Activated CD8-positive, alpha-beta memory T cell treated with anti-CD3 and anti-CD28 coated beads, Interleukin-2, amount 10 ng/mL, durations not matched to agents 7 days and 5 days (primary cell): ENCODE measurements around the gene NPTX2. TPM values are rescaled to one million over a fixed set of nuclear protein-coding genes. Genes with fewer than 3 reads are reported as not detected.

Experiments
- ATAC-seq: fragments of 150-1000 bp; cut with Tn5 transposase; one replicate; pipeline ENCODE4 v1.10.0; 2021; ENCODE audit warnings: moderate library complexity
- CTCF ChIA-PET: fragments of 350-600 bp; sonication (Branson Sonifier 250); formaldehyde crosslinking; loops from one replicate; lab custom pipeline; 2021; ENCODE audit warnings: antibody characterized with exemption; lab: Charles Lee
- DNase-seq: peaks from one replicate; pipeline ENCODE4 v3.0.0-alpha.2; 2020
- H3K27ac Mint-ChIP-seq: one replicate; pipeline ENCODE4 v1.8.0; 2021; ENCODE audit warnings: mild to moderate bottlenecking, mixed read lengths
- H3K27me3 Mint-ChIP-seq: one replicate; pipeline ENCODE4 v1.8.0; 2021; ENCODE audit warnings: mixed read lengths
- H3K36me3 Mint-ChIP-seq: one replicate; pipeline ENCODE4 v1.8.0; 2021; ENCODE audit warnings: mild to moderate bottlenecking, mixed read lengths
- H3K4me1 Mint-ChIP-seq: one replicate; pipeline ENCODE4 v1.8.0; 2021; ENCODE audit warnings: mixed read lengths
- H3K4me3 Mint-ChIP-seq: one replicate; pipeline ENCODE4 v1.8.0; 2021; ENCODE audit warnings: mild to moderate bottlenecking, moderate library complexity, mixed read lengths
- H3K9me3 Mint-ChIP-seq: one replicate; pipeline ENCODE4 v1.8.0; 2022; ENCODE audit warnings: low read depth, mixed read lengths
- total RNA-seq, 2 experiments: library from RNA; stranded (reverse); gene quantifications; one replicate each; pipeline ENCODE4 v1.2.3, GENCODE V29; 2021

NPTX2 gene
- total RNA-seq, 2 experiments from 2014 or later = not detected

DNA sequence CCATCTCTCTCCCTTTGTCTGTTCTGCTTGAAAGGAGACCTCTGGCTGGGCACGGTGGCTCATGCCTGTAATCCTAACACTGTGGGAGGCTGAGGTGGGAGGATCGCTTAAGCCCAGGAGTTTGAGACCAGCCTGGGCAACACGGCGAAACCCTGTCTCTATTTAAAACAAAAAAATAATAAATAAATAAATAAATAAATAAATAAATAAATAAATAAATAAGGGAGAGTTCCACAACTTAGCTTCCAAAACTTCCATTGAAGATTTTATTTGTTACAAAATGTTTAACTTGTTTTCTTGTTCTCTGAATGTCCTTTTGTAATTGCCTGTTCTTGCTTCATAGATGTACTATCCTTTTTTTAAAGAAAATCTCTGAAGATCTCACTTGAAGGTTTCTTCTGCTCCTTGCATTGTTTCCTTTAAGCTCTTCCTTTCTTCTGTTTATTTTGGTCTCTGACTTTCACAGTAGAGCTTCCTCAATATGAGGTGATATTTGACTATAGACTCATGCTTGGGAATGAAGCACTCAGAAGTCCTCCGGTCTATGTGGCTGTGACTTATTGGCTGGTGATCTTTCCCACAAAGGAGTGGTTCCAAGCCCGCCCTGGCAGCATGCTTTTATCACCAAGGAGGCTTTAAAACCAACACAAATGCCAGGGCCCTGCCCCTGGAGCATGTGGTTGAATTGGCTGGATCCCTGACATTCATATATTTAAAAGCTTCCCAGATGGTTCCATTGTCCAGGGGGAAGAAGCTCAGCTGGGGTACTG is 18.1 kb upstream of the NPTX2 start:
- no peaks in the 10 kb centered on the region for H3K27me3 Mint-ChIP-seq
- no peak for ATAC-seq
- no peaks in the 10 kb centered on the region for H3K9me3 Mint-ChIP-seq
- H3K36me3 Mint-ChIP-seq = no peaks in the 10 kb centered on the region
- no peaks in the 10 kb centered on the region for H3K4me1 Mint-ChIP-seq
- no peak overlapping the region for H3K27ac Mint-ChIP-seq
- CTCF ChIA-PET = no interaction called here
- H3K4me3 Mint-ChIP-seq = no peak overlapping the region
- no peak for DNase-seq

DNA sequence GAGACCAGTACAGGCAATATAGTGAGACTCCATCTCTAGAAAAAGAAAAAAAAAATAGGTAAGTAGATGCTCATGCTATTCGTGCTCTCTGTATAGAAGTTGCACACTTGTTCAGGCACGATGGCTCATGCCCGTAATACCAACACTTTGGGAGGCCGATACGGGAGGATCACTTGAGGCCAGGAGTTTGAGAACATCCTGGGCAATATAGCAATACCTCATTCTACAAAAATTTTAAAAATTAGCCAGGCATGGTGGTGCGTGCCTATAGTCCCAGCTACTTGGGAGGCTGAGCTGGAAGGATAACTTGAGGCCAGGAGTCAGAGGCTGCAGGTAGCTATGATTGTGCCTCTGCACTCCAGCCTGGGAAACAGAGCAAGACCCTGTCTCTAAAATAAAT is 17.2 kb upstream of the NPTX2 start:
- no peaks in the 10 kb centered on the region for H3K27me3 Mint-ChIP-seq
- H3K4me1 Mint-ChIP-seq = no peaks in the 10 kb centered on the region
- ATAC-seq (no peak), DNase-seq (no peak)
- no peak overlapping the region for H3K4me3 Mint-ChIP-seq
- no peak overlapping the region for H3K27ac Mint-ChIP-seq
- CTCF ChIA-PET = no interaction called here
- H3K36me3 Mint-ChIP-seq = no peaks in the 10 kb centered on the region
- no peaks in the 10 kb centered on the region for H3K9me3 Mint-ChIP-seq

DNA sequence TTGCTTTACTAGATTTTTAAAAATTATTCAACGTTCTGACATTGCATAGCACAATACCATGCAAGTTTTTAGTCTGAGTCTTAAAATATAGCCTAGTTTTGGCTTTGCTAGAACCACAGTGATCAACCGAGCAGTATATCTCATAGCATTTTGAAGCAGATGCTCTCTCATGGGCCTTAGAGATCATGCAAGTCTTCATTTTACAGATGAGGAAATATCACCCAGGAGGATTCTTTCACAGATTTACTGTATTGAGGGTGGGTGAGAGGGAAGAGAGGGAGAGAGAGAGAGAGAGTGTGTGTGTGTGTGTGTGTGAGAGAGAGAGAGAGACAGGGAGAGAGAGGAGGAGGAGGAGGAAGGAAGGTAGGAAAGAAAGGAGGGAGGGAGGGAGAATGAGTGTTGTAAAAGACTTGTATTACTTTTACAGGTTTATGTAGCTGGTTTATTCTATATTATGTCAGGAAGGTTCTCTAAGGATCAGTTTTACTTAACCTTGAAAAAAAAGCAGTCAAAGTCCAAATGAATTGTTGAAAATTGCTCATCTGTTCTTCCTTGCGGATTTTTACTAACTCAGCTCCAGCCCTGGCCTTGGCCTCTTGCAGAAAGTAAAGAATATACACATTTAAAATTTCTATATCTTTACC is 14.2 kb upstream of the NPTX2 start:
- ATAC-seq (no peak), DNase-seq (no peak)
- no peaks in the 10 kb centered on the region for H3K36me3 Mint-ChIP-seq
- CTCF ChIA-PET = no interaction called here
- H3K4me3 Mint-ChIP-seq = no peak overlapping the region
- H3K27ac Mint-ChIP-seq = no peak overlapping the region
- H3K4me1 Mint-ChIP-seq = no peaks in the 10 kb centered on the region
- H3K9me3 Mint-ChIP-seq = no peaks in the 10 kb centered on the region
- H3K27me3 Mint-ChIP-seq = no peaks in the 10 kb centered on the region

DNA sequence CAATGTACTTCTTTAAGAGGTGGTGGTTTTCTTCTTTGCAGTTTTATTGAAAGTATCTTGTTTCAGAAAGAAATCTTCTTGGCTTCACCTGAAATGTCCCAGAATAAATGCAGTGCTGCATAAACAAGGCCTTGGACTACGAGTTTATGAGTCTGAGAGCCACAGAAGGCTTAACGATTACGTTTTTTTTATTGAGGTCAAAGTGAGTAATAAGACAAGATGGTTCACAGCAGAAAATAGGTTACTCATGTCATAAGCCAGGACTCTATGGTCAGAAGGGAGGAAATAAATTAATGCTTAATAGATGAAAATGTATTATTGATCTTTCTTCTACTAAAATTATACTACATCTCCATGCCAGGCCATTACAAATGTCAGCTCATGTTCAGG is 13.7 kb upstream of the NPTX2 start:
- Mint-ChIP-seq H3K4me1 (no peaks in the 10 kb centered on the region), H3K36me3 (no peaks in the 10 kb centered on the region), H3K4me3 (no peak overlapping the region), H3K9me3 (no peaks in the 10 kb centered on the region), H3K27ac (no peak overlapping the region), H3K27me3 (no peaks in the 10 kb centered on the region)
- CTCF ChIA-PET = no interaction called here
- DNase-seq = no peak
- ATAC-seq = no peak

DNA sequence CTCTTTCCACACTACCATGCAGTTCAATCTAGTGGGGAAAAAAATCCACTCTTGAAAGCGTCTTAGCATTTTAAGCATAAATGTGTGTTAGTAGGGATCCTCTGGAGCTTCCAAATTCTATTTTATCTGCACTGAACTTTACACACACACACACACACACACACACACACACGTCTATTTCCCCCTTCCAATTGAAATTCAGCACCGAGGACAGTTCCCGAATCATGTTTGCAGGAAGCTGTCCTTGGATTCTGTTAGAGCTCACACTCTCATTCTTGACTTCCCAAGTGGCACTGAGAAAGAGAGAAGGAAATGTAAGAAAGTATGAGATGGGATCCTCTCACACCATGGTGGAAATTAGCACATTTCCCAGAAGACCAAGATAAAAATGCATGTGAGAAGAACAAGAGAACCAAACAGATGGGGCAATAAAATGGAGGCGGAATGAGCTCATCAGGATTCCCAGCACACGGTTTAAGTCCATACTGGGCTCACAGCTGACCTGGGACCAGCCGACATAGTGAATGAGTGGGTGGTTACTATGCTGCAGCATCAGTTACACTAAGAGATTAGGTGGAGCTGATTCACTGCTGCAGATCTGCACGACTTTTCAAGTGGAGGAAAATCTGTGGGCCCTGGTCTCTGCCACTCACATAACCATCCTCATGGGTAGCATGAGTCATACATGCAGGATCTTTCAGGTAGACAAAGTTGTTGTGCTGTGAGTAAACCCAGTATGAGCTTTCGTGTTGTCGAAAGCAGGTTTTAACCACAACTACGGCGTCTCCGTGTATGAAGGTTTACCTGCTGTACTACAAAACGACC is 3.3 kb upstream of the NPTX2 start:
- no peak overlapping the region for H3K27ac Mint-ChIP-seq
- CTCF ChIA-PET = no interaction called here

DNA sequence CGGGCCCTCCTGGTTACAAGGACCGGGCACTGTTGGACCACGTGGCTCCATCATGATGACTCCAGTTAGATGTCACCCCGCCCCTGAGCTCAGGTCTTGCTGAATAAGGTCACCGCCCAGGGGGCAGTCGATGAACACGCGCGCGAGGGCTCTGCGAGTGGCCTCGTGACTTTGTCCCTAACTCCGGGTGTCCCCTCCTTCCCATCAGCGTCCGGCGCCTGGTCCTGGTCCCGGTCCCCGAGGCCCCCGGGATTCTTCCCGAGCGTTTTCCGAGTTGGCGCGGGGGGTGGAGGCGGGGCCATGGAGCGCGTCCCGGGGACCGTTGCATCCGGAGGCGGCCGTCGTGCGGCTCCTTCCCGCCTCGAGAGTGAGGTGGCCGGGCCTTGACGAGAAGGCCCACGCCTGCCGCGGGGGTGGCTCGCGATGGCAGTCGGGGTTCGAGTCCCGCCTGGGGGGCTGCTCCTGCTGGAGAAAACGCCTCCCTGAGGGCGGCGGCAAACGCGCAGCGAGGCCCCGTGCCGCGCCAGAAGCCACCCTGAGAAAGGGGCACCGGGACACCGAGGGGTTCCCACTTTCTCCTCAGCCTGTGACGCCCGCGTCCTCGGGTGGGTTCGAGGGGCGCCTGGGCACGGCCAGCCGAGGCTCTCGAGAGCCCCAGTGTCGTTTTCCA is 569 bp upstream of the NPTX2 start:
- no peaks in the 10 kb centered on the region for H3K9me3 Mint-ChIP-seq
- peaks cover 2% of the 10 kb centered on the region for H3K4me1 Mint-ChIP-seq
- H3K36me3 Mint-ChIP-seq = peaks cover 1% of the 10 kb centered on the region
- no peak overlapping the region for H3K4me3 Mint-ChIP-seq
- ATAC-seq (no peak), DNase-seq (no peak)
- H3K27me3 Mint-ChIP-seq = peaks cover 45% of the 10 kb centered on the region
- CTCF ChIA-PET = no interaction called here
- H3K27ac Mint-ChIP-seq = no peak overlapping the region

More for the DNA sequence above, 3.3 kb upstream of the NPTX2 start:
- Mint-ChIP-seq H3K4me1 (no peaks in the 10 kb centered on the region), H3K9me3 (no peaks in the 10 kb centered on the region), H3K4me3 (no peak overlapping the region), H3K27me3 (peaks cover 30% of the 10 kb centered on the region), H3K36me3 (peaks cover 1% of the 10 kb centered on the region)
- no peak for ATAC-seq
- DNase-seq = no peak

DNA sequence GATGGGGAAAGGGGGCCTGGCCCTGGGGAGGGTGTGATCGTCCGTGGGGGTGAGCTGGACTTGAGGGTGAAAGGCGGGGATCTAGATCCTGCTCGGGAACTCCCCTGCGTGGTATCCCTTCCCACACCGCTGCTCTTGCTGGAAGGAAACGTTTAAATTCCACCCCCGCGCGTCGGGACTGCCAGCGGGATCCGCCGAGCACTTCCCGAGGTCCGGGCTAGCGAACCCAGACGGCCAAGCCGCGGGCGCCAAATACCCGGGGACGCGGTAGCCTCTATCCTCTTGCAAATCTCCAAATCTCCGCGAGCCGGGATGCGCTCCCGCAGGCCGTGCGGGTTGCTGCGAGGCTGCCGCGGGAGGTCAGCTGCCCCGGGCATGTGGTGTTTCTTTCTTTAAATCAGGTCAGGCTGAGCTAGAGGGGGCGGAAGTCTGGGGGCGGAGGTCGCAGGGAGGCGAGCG is 904 bp downstream of the NPTX2 start:
- Mint-ChIP-seq H3K27me3 (peaks cover 45% of the 10 kb centered on the region), H3K9me3 (no peaks in the 10 kb centered on the region), H3K4me3 (no peak overlapping the region), H3K36me3 (peaks cover 1% of the 10 kb centered on the region), H3K27ac (no peak overlapping the region), H3K4me1 (peaks cover 2% of the 10 kb centered on the region)
- CTCF ChIA-PET = no interaction called here
- ATAC-seq (no peak), DNase-seq (no peak)

DNA sequence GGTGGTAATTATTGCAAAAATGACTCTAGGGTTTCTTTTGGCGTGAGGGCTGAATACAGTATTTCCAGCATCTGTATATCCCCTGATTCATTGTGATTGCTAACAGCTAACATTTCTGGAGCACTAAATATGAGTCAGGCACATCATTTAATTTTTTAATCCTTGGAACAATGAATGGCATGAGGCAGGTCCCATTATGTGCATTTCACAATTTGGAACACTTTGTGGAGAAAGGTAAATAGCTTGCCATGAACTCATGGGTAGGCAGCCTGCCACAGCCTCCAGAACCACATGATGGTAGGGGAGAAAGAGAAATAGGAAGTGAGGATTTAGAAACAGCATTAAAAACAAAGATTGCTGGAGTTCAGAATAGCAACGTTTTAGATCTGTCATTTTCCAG is 1.7 kb downstream of the NPTX2 start:
- Mint-ChIP-seq H3K27me3 (peaks cover 43% of the 10 kb centered on the region), H3K27ac (no peak overlapping the region), H3K9me3 (no peaks in the 10 kb centered on the region), H3K4me1 (peaks cover 2% of the 10 kb centered on the region), H3K36me3 (peaks cover 1% of the 10 kb centered on the region), H3K4me3 (no peak overlapping the region)
- CTCF ChIA-PET = no interaction called here
- no peak for ATAC-seq
- no peak for DNase-seq

DNA sequence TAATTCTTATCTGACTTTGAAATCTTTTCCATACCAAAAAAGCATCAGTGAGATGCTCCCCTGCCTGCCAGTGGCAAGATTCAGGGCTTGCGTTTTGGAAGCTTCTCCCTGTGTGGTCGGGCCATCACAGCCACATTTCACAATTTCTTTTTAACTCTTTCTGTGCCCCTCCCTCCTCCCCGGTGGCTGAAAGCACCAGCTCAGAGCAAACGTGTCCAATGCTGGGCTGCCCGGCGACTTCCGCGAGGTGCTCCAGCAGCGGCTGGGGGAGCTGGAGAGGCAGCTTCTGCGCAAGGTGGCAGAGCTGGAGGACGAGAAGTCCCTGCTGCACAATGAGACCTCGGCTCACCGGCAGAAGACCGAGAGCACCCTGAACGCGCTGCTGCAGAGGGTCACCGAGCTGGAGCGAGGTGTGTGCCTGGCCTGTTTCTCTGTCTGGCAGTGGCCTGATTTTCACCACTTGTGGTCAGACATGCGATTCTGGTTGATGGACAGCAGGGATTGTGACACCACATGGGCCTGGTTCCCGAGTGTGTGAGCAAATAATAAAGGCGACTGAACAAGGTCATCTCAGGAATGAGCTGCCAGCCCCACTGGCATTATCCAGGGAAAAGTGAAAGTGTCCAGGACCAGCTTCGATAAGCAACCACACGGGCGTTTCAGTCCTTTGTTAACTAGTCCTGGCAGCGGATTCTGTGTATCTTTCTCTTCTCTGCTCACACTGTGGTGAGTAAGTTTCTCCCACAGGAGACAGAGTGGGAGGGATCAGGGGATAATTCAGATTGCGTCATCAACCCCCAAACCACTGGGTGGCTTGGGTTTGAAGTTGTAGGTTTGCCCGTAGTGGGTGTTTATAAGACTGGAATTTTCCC is 2.6 kb downstream of the NPTX2 start:
- Mint-ChIP-seq H3K4me1 (peaks cover 2% of the 10 kb centered on the region), H3K27ac (no peak overlapping the region), H3K4me3 (no peak overlapping the region), H3K9me3 (no peaks in the 10 kb centered on the region), H3K36me3 (peaks cover 1% of the 10 kb centered on the region), H3K27me3 (peaks cover 42% of the 10 kb centered on the region)
- ATAC-seq (no peak), DNase-seq (no peak)
- CTCF ChIA-PET = no interaction called here

DNA sequence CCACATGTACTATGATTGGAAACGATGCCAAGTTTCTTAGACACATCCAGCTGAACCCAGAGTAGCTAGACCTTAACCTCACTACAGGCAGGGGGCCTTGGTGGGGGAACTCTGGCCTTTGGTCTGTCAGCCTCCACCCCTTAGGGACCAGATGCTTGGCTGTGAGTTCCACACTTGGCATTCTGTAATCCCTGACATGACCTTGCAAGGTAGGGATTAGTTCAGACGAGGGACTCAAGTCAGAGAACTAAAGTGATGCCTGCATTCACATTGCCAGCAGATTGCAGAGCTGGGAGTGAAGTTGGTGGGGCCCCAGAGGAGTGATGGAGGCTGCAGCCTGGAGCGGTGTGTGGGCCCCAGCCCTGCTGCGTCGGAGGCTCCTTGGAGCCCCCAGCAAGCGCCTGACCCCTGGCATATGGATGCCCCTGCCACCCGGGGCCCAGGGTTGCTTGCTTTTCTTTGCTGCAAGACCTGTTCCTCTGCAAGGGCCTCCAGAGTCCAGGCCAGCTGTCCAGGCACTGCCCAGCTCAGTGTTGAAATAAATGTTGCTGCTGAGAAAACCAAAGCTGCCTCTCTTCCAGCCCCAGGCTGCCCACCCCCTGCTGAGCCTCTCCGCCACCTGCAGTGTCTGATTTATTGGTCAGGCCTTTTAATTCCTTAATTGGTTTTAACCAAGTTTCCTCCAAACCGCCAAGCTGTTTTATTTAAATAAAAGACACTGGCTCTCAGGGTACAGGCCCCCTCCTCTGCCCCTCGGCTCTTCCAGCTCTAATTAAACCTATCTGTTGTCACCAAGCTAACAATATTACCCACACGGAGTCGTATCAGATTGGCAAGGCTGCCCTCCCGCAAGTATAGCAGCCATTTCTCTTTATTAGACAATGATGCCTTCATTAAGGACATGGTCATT is 4.7 kb downstream of the NPTX2 start:
- Mint-ChIP-seq H3K36me3 (no peaks in the 10 kb centered on the region), H3K4me3 (no peak overlapping the region), H3K9me3 (no peaks in the 10 kb centered on the region), H3K4me1 (peaks cover 2% of the 10 kb centered on the region), H3K27ac (no peak overlapping the region), H3K27me3 (peaks cover 26% of the 10 kb centered on the region)
- CTCF ChIA-PET = no interaction called here
- ATAC-seq (no peak), DNase-seq (no peak)

DNA sequence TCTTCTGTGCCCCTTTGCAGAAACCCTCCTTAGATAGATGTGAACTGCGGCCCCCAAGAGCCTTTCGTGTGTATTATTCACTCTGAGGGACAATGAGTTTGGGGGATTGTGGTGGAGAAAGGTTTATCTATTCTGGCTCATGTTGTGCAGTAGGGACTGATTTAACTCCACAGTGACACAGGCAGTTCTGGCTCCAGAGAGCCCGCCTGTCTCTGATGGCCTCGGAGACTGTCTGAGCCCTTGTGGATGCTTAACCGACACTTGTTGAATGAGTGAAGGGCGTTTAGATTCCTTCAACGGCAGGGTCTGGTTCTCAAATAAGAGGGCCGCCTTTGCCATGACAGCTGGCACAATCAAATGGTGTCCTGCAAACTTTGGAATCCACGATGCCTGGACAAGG is 5.8 kb downstream of the NPTX2 start:
- Mint-ChIP-seq H3K27ac (no peak overlapping the region), H3K27me3 (peaks cover 24% of the 10 kb centered on the region), H3K36me3 (no peaks in the 10 kb centered on the region), H3K9me3 (no peaks in the 10 kb centered on the region), H3K4me3 (no peak overlapping the region), H3K4me1 (peaks cover 2% of the 10 kb centered on the region)
- DNase-seq (no peak), ATAC-seq (no peak)
- CTCF ChIA-PET = no interaction called here

DNA sequence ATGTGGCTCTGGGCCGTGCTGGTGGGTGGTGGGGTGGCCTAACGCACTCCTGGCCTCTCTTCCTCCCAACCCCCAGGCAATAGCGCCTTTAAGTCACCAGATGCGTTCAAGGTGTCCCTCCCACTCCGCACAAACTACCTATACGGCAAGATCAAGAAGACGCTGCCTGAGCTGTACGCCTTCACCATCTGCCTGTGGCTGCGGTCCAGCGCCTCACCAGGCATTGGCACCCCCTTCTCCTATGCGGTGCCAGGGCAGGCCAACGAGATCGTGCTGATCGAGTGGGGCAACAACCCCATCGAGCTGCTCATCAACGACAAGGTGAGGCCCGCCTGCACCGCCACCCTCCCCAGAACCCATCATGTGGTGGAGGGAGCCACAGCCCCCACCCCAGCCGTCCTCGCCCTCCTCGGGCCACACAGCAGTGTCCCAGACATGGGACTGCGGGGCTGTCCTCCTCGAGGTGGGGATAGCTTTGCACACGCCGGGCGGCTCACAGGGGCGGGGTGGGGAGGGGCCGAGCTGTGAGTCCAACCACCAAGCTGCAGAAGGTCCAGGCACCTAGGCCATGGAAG is 7.8 kb downstream of the NPTX2 start:
- Mint-ChIP-seq H3K4me1 (no peaks in the 10 kb centered on the region), H3K27ac (no peak overlapping the region), H3K36me3 (no peaks in the 10 kb centered on the region), H3K4me3 (no peak overlapping the region), H3K9me3 (no peaks in the 10 kb centered on the region), H3K27me3 (peaks cover 6% of the 10 kb centered on the region)
- DNase-seq (no peak), ATAC-seq (no peak)
- CTCF ChIA-PET = no interaction called here
